ENCODE data around the gene CAMTA1. TPM values are rescaled to one million over a fixed set of nuclear protein-coding genes. Genes with fewer than 3 reads are reported as not detected.

CAMTA1 gene
- total RNA-seq, 4 donors from 2014 or later, result 86.3 to 170 (median 132) TPM

GRCh38 chr1:7110321-7110720 is 325.1 kb downstream of the CAMTA1 start:
- Histone ChIP-seq H3K27ac (no peak overlapping the region), H3K9me3 (no peaks in the 10 kb centered on the region), H3K36me3 (no peaks in the 10 kb centered on the region), H3K27me3 (peaks cover 41% of the 10 kb centered on the region), H3K4me1 (no peaks in the 10 kb centered on the region), H3K4me3 (no peak overlapping the region)
- ATAC-seq, result no peak
- 66% methylated on average over 3 of the region's 8 CpGs; no CpG with 5 or more reads in 1 of the 2 donors for WGBS, 2 donors (ENCODE audit: low coverage in 1 of 2)
- no peak for TF ChIP-seq CTCF (IDR thresholded peaks at IDR 0.05)
- no peak for TF ChIP-seq POLR2AphosphoS5 (IDR thresholded peaks at IDR 0.05)
- no peak for TF ChIP-seq EP300 (IDR thresholded peaks at IDR 0.05)

GRCh38 chr1:7111853-7112252 is 326.6 kb downstream of the CAMTA1 start:
- Histone ChIP-seq H3K4me1 (no peaks in the 10 kb centered on the region), H3K27ac (no peak overlapping the region), H3K27me3 (peaks cover 34% of the 10 kb centered on the region), H3K36me3 (no peaks in the 10 kb centered on the region), H3K9me3 (no peaks in the 10 kb centered on the region), H3K4me3 (no peak overlapping the region)
- TF ChIP-seq EP300 (IDR thresholded peaks at IDR 0.05), result no peak
- no peak for TF ChIP-seq CTCF (IDR thresholded peaks at IDR 0.05)
- no peak for TF ChIP-seq POLR2AphosphoS5 (IDR thresholded peaks at IDR 0.05)
- no peak for TF ChIP-seq POLR2A (IDR thresholded peaks at IDR 0.05)
- WGBS, 2 donors (ENCODE audit: low coverage in 1 of 2), result 57 to 88% methylated on average over 6 to 10 of the region's 10 CpGs
- ATAC-seq, result no peak

DNA sequence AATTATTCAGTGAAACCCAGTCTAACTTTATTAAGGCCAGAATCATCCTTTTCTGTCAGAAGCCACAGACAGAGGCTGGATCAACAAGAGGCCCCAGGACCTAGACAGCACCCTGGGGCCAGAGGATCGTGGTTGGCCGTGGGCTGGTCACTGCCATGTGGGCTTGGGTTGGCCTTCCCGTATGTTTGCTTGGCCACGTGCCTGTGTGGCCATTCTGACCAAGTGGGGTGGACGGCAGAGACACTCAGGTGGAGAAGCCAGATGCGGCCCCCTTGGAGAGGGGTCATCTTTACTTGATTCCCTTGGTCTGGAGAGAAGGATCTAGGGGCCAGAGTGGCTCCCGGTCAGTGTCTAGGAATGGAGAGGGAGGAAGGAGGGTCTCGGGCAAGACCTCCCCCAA is 327.9 kb downstream of the CAMTA1 start:
- Histone ChIP-seq H3K4me3 (no peak overlapping the region), H3K27me3 (peaks cover 21% of the 10 kb centered on the region), H3K36me3 (no peaks in the 10 kb centered on the region), H3K27ac (no peak overlapping the region), H3K4me1 (peaks cover 0 to 5% (median 0%) of the 10 kb centered on the region in 3 donors), H3K9me3 (no peaks in the 10 kb centered on the region)
- TF ChIP-seq EP300 (IDR thresholded peaks at IDR 0.05), result no peak
- no peak for ATAC-seq
- 85 to 100% methylated on average over 1 to 4 of the region's 8 CpGs for WGBS, 2 donors (ENCODE audit: low coverage in 1 of 2)

- TF ChIP-seq EP300 (IDR thresholded peaks at IDR 0.05) (no peak), POLR2A (IDR thresholded peaks at IDR 0.05) (no peak), CTCF (IDR thresholded peaks at IDR 0.05) (no peak), POLR2AphosphoS5 (IDR thresholded peaks at IDR 0.05) (no peak)
- no peak for ATAC-seq
- Histone ChIP-seq H3K4me3 (no peak overlapping the region), H3K36me3 (no peaks in the 10 kb centered on the region), H3K4me1 (peaks cover 0 to 5% (median 0%) of the 10 kb centered on the region in 3 donors), H3K27me3 (peaks cover 14% of the 10 kb centered on the region), H3K9me3 (no peaks in the 10 kb centered on the region), H3K27ac (no peak overlapping the region)
- WGBS, 2 donors (ENCODE audit: low coverage in 1 of 2), result 71 to 79% methylated on average over 3 to 6 of the region's 6 CpGs
Measured at GRCh38 chr1:7113822-7114221, 328.6 kb downstream of the CAMTA1 start.

GRCh38 chr1:7116001-7116400 is 330.7 kb downstream of the CAMTA1 start:
- Histone ChIP-seq H3K4me3 (no peak overlapping the region), H3K9me3 (no peaks in the 10 kb centered on the region), H3K4me1 (peaks cover 0 to 7% (median 0%) of the 10 kb centered on the region in 3 donors), H3K36me3 (no peaks in the 10 kb centered on the region), H3K27ac (no peak overlapping the region), H3K27me3 (no peaks in the 10 kb centered on the region)
- TF ChIP-seq EP300 (IDR thresholded peaks at IDR 0.05), result no peak
- no peak for TF ChIP-seq CTCF (IDR thresholded peaks at IDR 0.05)
- TF ChIP-seq POLR2A (IDR thresholded peaks at IDR 0.05), result no peak
- TF ChIP-seq POLR2AphosphoS5 (IDR thresholded peaks at IDR 0.05), result no peak
- 81 to 96% methylated on average over 3 of the region's 3 CpGs for WGBS, 2 donors (ENCODE audit: low coverage in 1 of 2)
- no peak for ATAC-seq
